Activated CD4-positive, alpha-beta T cell treated with anti-CD3 and anti-CD28 coated beads, Interleukin-2, Interleukin-4, amounts not matched to agents 100 ng/mL and 50 ng/mL, durations not matched to agents 16 hours and 8 hours (primary cell): ENCODE results near the gene CCDC154.

Source experiments
- DNase-seq: peaks from one replicate; pipeline ENCODE4 v3.0.0-alpha.2; 2020; ENCODE audit warnings: low spot score

CCDC154 gene

GRCh38 chr16:1389762-1390161 is 54.6 kb downstream of the CCDC154 start:
- no peak for DNase-seq

GRCh38 chr16:1387331-1387730 is 57.0 kb downstream of the CCDC154 start:
- no peak for DNase-seq

GRCh38 chr16:1385232-1385631 is 59.1 kb downstream of the CCDC154 start:
- no peak for DNase-seq
